ENCODE results near the gene GKN1. TPM values are rescaled to one million over a fixed set of nuclear protein-coding genes. Genes with fewer than 3 reads are reported as not detected.

GKN1 gene
- total and polyA plus RNA-seq, 2 of the 8 experiments (the other 6 are each of a cell fraction or from before 2014, with no cell fraction given), result not detected

DNA sequence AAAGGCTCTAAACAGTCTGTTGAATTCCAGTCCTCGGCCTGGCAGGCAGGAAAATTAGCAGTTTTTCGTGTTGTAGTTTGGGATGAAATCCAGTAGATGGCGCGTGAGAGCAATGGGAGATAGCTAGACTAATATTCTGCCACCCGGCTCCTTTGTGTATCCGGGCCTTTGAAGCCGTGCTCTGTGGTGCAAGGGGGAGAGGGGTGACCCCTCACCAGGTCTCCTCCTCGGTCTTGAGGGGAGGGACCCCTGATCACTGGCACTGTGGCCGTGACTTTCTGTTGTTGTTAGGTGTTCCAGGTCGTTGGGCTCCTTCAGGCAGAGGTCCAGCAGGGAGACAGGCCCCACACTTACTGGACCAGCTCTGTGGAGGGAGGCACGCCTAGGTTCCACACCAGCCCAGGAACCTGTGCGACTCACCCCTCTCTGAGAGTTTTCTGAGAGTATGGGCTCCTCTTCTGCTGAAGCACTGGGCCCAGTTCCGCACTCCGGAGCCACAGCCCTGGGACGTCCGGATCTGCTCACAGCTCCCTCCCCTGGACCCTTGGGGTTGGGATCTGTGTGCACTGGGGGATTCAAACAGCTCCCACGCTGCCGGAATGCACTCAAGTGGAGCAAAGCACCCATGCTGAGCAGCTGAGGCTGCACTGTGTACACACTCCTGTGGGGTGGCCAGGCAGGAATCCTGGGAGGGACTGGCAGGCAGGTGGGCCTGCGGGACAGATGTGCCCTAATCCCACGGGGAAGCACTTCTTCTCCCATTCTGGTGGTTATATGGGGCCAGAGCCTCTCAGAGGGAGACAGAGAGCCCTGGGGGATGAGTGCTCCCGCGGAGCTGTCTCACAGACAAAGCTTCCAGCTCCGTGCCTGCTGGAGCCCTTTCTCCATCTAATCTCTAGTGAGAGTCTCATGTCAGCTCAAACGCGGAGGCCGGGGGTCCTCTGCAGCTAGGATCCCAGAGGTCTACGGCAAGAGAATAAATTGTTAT, 30.6 kb upstream of the GKN1 start (continued):
- TF ChIP-seq, protein P1, sequence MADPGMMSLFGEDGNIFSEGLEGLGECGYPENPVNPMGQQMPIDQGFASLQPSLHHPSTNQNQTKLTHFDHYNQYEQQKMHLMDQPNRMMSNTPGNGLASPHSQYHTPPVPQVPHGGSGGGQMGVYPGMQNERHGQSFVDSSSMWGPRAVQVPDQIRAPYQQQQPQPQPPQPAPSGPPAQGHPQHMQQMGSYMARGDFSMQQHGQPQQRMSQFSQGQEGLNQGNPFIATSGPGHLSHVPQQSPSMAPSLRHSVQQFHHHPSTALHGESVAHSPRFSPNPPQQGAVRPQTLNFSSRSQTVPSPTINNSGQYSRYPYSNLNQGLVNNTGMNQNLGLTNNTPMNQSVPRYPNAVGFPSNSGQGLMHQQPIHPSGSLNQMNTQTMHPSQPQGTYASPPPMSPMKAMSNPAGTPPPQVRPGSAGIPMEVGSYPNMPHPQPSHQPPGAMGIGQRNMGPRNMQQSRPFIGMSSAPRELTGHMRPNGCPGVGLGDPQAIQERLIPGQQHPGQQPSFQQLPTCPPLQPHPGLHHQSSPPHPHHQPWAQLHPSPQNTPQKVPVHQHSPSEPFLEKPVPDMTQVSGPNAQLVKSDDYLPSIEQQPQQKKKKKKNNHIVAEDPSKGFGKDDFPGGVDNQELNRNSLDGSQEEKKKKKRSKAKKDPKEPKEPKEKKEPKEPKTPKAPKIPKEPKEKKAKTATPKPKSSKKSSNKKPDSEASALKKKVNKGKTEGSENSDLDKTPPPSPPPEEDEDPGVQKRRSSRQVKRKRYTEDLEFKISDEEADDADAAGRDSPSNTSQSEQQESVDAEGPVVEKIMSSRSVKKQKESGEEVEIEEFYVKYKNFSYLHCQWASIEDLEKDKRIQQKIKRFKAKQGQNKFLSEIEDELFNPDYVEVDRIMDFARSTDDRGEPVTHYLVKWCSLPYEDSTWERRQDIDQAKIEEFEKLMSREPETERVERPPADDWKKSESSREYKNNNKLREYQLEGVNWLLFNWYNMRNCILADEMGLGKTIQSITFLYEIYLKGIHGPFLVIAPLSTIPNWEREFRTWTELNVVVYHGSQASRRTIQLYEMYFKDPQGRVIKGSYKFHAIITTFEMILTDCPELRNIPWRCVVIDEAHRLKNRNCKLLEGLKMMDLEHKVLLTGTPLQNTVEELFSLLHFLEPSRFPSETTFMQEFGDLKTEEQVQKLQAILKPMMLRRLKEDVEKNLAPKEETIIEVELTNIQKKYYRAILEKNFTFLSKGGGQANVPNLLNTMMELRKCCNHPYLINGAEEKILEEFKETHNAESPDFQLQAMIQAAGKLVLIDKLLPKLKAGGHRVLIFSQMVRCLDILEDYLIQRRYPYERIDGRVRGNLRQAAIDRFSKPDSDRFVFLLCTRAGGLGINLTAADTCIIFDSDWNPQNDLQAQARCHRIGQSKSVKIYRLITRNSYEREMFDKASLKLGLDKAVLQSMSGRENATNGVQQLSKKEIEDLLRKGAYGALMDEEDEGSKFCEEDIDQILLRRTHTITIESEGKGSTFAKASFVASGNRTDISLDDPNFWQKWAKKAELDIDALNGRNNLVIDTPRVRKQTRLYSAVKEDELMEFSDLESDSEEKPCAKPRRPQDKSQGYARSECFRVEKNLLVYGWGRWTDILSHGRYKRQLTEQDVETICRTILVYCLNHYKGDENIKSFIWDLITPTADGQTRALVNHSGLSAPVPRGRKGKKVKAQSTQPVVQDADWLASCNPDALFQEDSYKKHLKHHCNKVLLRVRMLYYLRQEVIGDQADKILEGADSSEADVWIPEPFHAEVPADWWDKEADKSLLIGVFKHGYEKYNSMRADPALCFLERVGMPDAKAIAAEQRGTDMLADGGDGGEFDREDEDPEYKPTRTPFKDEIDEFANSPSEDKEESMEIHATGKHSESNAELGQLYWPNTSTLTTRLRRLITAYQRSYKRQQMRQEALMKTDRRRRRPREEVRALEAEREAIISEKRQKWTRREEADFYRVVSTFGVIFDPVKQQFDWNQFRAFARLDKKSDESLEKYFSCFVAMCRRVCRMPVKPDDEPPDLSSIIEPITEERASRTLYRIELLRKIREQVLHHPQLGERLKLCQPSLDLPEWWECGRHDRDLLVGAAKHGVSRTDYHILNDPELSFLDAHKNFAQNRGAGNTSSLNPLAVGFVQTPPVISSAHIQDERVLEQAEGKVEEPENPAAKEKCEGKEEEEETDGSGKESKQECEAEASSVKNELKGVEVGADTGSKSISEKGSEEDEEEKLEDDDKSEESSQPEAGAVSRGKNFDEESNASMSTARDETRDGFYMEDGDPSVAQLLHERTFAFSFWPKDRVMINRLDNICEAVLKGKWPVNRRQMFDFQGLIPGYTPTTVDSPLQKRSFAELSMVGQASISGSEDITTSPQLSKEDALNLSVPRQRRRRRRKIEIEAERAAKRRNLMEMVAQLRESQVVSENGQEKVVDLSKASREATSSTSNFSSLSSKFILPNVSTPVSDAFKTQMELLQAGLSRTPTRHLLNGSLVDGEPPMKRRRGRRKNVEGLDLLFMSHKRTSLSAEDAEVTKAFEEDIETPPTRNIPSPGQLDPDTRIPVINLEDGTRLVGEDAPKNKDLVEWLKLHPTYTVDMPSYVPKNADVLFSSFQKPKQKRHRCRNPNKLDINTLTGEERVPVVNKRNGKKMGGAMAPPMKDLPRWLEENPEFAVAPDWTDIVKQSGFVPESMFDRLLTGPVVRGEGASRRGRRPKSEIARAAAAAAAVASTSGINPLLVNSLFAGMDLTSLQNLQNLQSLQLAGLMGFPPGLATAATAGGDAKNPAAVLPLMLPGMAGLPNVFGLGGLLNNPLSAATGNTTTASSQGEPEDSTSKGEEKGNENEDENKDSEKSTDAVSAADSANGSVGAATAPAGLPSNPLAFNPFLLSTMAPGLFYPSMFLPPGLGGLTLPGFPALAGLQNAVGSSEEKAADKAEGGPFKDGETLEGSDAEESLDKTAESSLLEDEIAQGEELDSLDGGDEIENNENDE (IDR thresholded peaks at IDR 0.05; ENCODE audit: insufficient replicate concordance, low read length), result no peak
- no peak for TF ChIP-seq KDM4A (IDR thresholded peaks at IDR 0.05; ENCODE audit: low read depth, low read length, severe bottlenecking)
- TF ChIP-seq BACH1 (IDR thresholded peaks at IDR 0.05; ENCODE audit: low read length), result no peak
- no peak for TF ChIP-seq SRF (IDR thresholded peaks at IDR 0.05; ENCODE audit: low read depth, low read length)
- TF ChIP-seq CREB1 (IDR thresholded peaks at IDR 0.05), result no peak
- TF ChIP-seq, protein P2, sequence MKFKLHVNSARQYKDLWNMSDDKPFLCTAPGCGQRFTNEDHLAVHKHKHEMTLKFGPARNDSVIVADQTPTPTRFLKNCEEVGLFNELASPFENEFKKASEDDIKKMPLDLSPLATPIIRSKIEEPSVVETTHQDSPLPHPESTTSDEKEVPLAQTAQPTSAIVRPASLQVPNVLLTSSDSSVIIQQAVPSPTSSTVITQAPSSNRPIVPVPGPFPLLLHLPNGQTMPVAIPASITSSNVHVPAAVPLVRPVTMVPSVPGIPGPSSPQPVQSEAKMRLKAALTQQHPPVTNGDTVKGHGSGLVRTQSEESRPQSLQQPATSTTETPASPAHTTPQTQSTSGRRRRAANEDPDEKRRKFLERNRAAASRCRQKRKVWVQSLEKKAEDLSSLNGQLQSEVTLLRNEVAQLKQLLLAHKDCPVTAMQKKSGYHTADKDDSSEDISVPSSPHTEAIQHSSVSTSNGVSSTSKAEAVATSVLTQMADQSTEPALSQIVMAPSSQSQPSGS (IDR thresholded peaks at IDR 0.05; ENCODE audit: low read length), result no peak
- no peak for TF ChIP-seq SIX5 (IDR thresholded peaks at IDR 0.05; ENCODE audit: low read depth, low read length)
- TF ChIP-seq EGR1 (IDR thresholded peaks at IDR 0.05; ENCODE audit: borderline replicate concordance, low read depth, low read length), result no peak
